HepG2 (cell line): ENCODE data around the gene CTSG. TPM values are rescaled to one million over a fixed set of nuclear protein-coding genes. Genes with fewer than 3 reads are reported as not detected.
A peak's percentile ranks its signal among the peaks of the same experiment; 100 is the strongest.

Experiments used
- KIAA2018 ChIP-seq: sonication (generic); formaldehyde crosslinking; IDR thresholded peaks from 2 replicates; pipeline ENCODE4 v1.5.0; 2020; ENCODE audit warnings: mild to moderate bottlenecking, missing genetic modification reagents, borderline replicate concordance
- NFKB2 ChIP-seq: sonication (generic); formaldehyde crosslinking; IDR thresholded peaks from 2 replicates; pipeline ENCODE4 v1.4.0; 2020; ENCODE audit warnings: missing genetic modification reagents, borderline replicate concordance
- SP5 ChIP-seq: IDR thresholded peaks from 2 replicates; pipeline ENCODE4 v1.6.1; 2016; ENCODE audit warnings: low read depth, borderline replicate concordance
- polyA plus RNA-seq, 8 experiments: library from polyadenylated mRNA; depleted of rRNA in 3 of 8; stranded (reverse) in 7 of 8; unstranded in 1 of 8; fragments of >200 nt; fragmentation: Illumina TruSeq in 4 of 8; extraction: Trizol in 4 of 8; gene quantifications; 2 replicates each; pipeline versions ENCODE4 v1.2.1 to v1.2.3, GENCODE V29; 2011 to 2016; ENCODE audit warnings: low read depth in 4 of 8, missing spikeins in 1 of 8, mixed read lengths in 1 of 8; ENCODE audit not compliant: insufficient read depth in 1 of 8
- total RNA-seq, 5 experiments: library from RNA; depleted of rRNA; stranded (reverse); fragments of >200 nt; fragmentation: Illumina TruSeq; extraction: Trizol; gene quantifications; 2 replicates each; pipeline ENCODE4 v1.2.3, GENCODE V29; 2016; ENCODE audit warnings: low read depth in 1 of 5

The CTSG gene
- total and polyA plus RNA-seq, 2 of the 13 experiments (the other 11 are each of a cell fraction or from before 2014, with no cell fraction given) = not detected

GRCh38 chr14:24607635-24608514, 31.8 kb upstream of the CTSG start (continued):
- 0 out of 2 replicates have a peak, but pooled peaks have one; percentile 21 for TF ChIP-seq KIAA2018 (CRISPR knock-in tag)
- TF ChIP-seq NFKB2 (CRISPR knock-in tag) = no peak
- TF ChIP-seq SP5 (CRISPR knock-in tag) = no peak
